ENCODE data around the gene PSMB7. TPM values are rescaled to one million over a fixed set of nuclear protein-coding genes. Genes with fewer than 3 reads are reported as not detected.
A peak's percentile ranks its signal among the peaks of the same experiment; 100 is the strongest.

PSMB7 gene
- total RNA-seq, 2 experiments from 2014 or later = 124 to 142 TPM

DNA sequence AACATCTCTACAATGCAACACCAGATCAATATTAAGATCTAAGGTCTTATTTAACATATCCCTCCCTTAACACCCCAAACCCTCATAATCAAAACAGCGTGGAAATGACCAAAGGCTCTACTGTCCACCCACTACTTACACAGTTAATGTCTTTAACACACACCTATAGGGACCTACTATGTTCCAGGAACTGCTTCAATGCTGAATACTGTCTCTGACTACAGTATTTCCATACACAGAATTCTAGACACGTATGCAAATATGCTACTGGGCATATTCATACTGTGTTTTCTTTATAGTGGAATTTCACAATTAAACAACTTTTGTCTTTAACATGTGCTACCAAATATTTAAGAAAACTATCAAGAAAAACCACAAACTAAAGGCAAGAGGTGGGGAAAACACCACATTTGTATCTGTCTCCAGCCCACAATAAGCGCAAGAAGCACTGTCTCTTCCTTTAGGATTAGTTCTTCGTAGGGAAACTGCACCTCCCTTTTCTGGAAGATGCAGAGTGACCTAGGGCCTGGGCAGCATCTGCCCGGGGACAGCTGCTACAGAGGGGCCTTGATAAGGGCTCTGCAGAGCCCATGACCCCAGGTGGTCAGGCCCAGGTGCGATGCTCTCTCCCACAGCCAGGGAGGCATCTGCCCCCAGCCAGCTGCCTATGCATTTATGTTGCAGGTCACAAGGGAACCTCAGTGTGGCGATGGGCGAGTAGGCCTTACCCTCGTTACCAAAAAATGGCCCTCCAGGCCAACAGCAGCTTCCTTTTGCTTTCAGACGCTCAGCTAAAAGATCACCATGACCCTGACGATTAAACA lies 55.2 kb downstream of the PSMB7 start:
- H3K27ac Mint-ChIP-seq = no peak overlapping the region
- H3K4me3 Mint-ChIP-seq = no peak overlapping the region
- no peaks in the 10 kb centered on the region for H3K9me3 Mint-ChIP-seq (ENCODE audit: low read depth)
- H3K36me3 Mint-ChIP-seq = peaks cover 1% of the 10 kb centered on the region
- CTCF ChIA-PET = interaction anchor here (1.8 kb wide), 1 partner anchor 233 kb away, joined by 4 read pairs; no protein-coding TSS in a partner anchor
- no peak for DNase-seq
- no peaks in the 10 kb centered on the region for H3K27me3 Mint-ChIP-seq
- no peak for ATAC-seq
- H3K4me1 Mint-ChIP-seq = peaks cover 29% of the 10 kb centered on the region

DNA sequence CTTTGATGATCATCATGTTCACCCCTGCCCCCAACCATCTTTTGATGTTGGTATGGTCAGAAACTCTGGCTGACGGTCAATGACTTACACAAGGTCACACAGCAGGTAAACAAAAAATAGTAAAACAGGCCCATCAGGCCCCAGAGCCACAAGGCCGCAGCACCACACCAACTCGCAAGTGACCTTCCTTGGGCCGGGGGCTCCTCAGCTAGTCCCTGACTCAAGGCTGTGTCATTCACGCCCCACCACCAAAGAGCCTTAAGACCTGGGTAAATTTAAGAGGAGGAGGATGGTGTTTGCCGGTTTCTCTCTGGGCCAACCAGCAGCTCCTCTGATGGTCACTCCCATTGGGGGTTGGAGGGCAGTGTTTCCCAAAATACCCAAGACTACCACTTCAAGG lies 55.8 kb downstream of the PSMB7 start:
- DNase-seq = peak; percentile 30
- no peaks in the 10 kb centered on the region for H3K27me3 Mint-ChIP-seq
- ATAC-seq = no peak
- H3K27ac Mint-ChIP-seq = no peak overlapping the region
- H3K9me3 Mint-ChIP-seq (ENCODE audit: low read depth) = no peaks in the 10 kb centered on the region
- H3K4me1 Mint-ChIP-seq = peaks cover 31% of the 10 kb centered on the region
- CTCF ChIA-PET = no interaction called here
- H3K36me3 Mint-ChIP-seq = no peaks in the 10 kb centered on the region
- no peak overlapping the region for H3K4me3 Mint-ChIP-seq

DNA sequence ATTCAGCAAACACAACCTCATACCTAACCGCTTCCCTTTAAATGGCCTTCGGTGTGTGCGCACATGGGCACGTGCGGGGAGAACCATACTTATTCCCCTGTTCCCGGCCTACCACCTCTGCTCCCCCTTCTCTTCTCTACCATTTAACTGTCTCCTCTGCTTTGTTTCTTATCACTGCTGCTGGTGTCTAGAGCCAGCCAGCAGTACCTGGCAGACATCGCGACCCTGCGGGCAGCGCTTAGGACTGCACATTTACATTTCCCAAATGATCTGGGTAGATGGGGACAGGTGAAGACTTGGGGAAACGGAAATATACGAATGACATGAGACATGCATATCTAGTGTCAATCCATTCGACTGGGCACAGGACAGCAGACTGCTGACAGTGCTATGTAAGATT lies 56.6 kb downstream of the PSMB7 start:
- H3K4me3 Mint-ChIP-seq = no peak overlapping the region
- H3K4me1 Mint-ChIP-seq = peaks cover 32% of the 10 kb centered on the region
- CTCF ChIA-PET = no interaction called here

DNA sequence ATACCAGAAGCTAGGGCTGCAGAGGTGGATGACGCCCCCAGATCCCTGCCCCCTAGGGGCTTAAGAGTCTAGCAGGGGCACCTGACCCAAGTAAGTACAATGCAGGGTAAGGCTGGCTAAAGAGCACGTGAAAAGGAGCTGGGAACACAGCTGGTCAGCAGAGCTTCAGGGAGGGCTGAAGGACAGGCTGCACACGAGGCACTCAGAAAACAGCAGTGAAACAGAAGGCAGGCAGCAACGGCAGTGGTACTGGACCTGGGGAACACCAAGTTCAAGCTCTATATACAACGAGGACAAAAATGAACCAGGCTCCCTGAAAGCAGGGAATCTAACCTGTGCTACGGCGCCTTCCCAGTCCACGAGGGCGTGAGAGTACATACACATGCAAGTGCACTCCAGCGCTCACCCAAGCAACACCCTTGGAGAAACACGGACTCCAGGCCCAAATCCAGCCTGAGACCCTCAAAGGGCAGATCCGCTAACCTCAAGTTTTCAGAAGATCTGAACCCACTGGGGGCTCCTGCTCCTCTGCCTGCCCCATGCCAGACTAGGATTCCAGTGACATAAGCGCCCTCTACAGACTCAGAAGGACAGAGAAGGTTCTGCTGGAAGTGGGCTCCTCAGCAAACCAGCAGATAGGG lies 57.4 kb downstream of the PSMB7 start:
- no peak overlapping the region for H3K4me3 Mint-ChIP-seq
- CTCF ChIA-PET = no interaction called here
- DNase-seq (peak; percentile 35), ATAC-seq (no peak)
- H3K4me1 Mint-ChIP-seq = peaks cover 32% of the 10 kb centered on the region
- H3K27me3 Mint-ChIP-seq = no peaks in the 10 kb centered on the region
- peak overlapping the region; percentile 74 for H3K27ac Mint-ChIP-seq
- H3K9me3 Mint-ChIP-seq (ENCODE audit: low read depth) = no peaks in the 10 kb centered on the region
- peaks cover 2% of the 10 kb centered on the region for H3K36me3 Mint-ChIP-seq

More for the DNA sequence above, 56.6 kb downstream of the PSMB7 start:
- Mint-ChIP-seq H3K27ac (no peak overlapping the region), H3K9me3 (ENCODE audit: low read depth) (no peaks in the 10 kb centered on the region), H3K27me3 (no peaks in the 10 kb centered on the region), H3K36me3 (no peaks in the 10 kb centered on the region)
- no peak for ATAC-seq
- DNase-seq = peak; percentile 36

DNA sequence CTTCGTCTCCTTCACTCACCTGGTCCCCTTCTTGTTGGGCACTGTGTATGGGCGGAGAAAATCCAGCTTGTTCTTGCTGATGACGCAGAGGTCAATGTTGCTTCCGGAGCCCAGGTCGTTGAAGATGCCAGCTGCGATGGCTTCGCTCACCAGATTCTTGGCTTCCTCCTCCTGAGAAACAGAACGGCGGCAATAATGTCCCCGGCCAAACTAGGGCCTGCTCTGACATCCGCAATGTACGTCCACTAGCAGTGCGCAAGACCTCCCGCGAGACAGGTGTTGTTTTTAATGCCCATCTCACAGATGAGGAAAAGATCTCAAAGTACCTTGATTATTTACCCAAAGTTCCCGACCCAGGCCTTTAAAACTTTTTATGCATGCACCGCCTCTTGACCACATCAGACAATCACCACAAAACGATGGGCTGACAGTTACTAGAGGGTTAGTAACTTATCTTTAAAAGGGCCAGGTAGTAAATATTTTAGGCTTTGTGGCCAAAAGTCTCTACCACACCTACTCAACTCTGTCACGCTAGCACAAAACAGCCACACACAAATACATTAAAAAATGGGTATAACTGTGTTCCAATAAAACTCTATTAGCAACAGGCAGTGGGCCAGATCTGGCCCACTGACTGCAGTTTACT lies 58.4 kb downstream of the PSMB7 start:
- ATAC-seq (peak; percentile 31), DNase-seq (no peak)
- Mint-ChIP-seq H3K27me3 (no peaks in the 10 kb centered on the region), H3K36me3 (peaks cover 2% of the 10 kb centered on the region), H3K4me1 (peaks cover 32% of the 10 kb centered on the region), H3K27ac (peak overlapping the region; percentile 74), H3K4me3 (peak overlapping the region; percentile 33), H3K9me3 (ENCODE audit: low read depth) (no peaks in the 10 kb centered on the region)
- CTCF ChIA-PET = no interaction called here

DNA sequence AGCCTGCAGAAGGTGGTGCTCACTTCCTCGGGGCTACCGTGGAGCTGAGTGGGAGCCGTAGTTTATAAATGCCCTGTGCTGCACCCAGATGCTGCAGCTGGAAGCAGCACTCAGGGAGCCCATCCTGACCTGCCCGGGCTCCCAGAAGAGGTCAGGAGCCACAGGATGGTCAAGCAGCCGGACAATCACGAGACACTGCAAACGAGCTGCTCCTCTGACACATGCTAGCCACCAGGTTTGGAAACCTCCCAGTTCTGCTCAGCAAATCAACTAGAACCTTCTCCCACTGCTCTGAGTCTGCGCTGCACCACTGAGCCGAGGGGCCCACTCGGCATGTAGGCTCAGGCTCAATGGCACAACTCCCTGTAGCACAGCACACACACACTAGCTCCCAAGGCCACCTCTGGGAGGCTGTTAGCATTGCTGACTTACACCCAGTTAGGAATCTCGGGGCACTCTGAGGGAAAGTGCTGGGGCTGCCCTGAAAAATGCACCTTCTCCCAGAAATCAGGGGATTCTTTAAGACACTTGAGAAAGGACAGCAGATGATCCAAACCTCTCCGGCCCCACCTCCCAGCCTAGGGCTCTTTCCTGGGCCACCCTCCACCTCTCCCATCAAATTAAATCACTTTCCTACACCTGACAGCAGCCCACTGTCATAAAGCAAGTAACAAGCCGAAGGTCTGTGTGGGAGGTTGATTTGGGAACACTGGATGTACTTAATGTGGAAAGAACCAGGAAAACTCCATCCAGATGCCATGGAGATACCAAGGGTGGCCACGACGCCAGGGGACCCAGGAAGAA lies 59.1 kb downstream of the PSMB7 start:
- no peak for ATAC-seq
- Mint-ChIP-seq H3K36me3 (peaks cover 8% of the 10 kb centered on the region), H3K9me3 (ENCODE audit: low read depth) (no peaks in the 10 kb centered on the region), H3K4me1 (peaks cover 32% of the 10 kb centered on the region), H3K4me3 (peak overlapping the region; percentile 33), H3K27ac (peak overlapping the region; percentile 34), H3K27me3 (no peaks in the 10 kb centered on the region)
- CTCF ChIA-PET = interaction anchor here (0.8 kb wide), 1 partner anchor 21 kb away, joined by 3 read pairs; no protein-coding TSS in a partner anchor
- DNase-seq = no peak

DNA sequence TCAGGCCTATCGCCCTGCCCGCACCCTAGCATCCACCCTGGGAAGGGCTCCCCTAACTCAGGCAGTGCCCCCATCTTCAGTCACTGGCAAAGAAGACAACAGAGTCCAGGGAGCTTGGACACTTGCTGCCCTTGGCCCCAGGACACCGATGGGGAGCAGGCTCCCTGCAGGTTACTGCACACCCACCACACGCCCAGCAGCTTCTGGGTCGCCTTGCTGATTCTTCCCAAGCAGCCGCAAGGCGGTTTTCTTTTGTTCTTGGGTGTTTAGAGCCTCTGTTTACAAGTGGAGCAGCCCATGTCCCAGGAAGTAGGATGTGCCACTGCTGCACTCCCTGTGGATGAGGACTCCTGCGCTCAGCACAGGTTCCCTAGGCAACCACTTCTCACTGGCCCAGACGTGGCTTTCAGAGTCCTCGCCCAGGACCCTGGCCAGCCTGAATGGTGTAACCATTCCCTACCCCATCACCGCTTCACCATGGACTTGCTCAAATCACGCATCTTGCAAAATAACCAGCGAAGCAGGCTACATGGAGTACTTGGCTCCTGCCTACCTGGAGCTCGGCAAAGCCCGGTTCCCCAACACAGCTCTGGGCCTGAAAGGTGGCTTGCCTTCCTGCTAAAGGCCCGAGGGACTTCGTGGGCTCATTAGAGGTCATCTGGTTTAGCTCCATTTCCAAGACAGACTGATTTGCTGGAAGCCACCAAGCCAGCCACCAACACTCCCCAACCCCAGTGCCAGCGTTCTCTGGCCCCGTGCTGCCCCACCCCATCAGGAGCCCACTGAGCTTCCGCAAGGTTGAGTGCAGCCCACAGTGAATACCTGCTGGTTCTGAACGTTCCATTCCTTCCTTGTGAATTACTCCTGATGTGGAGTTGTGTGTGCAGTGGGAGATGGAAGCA lies 60.0 kb downstream of the PSMB7 start:
- ATAC-seq (no peak), DNase-seq (no peak)
- no peaks in the 10 kb centered on the region for H3K9me3 Mint-ChIP-seq (ENCODE audit: low read depth)
- peaks cover 8% of the 10 kb centered on the region for H3K36me3 Mint-ChIP-seq
- no peaks in the 10 kb centered on the region for H3K27me3 Mint-ChIP-seq
- H3K27ac Mint-ChIP-seq = peak overlapping the region; percentile 8
- H3K4me3 Mint-ChIP-seq = peak overlapping the region; percentile 33
- CTCF ChIA-PET = interaction anchor here (0.8 kb wide), 1 partner anchor 22 kb away, joined by 3 read pairs; no protein-coding TSS in a partner anchor
- H3K4me1 Mint-ChIP-seq = peaks cover 32% of the 10 kb centered on the region

DNA sequence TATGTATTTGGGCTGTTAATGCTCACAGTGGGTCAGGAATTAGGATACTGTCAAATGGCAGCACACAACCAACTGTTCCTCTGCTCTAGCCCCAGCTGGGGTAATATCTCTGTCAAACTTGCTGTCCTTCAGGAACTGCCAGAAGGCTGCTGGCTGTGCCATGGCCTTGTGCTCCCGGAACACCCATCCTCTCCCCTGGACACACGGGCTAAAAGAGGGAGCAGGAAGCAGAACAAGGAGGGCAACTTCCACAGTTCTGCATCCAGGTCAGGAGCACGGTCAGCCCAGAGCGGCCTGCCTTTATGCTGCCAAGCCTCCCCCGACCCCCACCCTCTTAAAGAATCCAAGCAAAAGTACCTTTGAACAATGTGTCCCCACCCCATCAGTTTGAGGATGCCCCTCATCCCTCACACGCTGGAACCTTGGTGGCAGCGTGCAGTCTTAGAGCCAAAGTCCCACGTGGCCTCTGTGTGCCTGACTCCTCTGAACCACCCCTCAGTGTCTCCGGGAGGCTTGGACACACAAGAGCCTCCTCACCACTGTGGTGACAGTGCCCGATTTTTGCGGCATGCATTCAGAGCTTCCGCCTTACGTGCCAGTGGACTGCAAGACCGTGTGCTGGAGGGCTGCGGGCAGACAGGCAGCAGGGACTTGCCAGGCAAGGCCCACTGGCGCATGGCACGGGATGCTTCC lies 60.8 kb downstream of the PSMB7 start:
- no peak overlapping the region for H3K27ac Mint-ChIP-seq
- H3K4me1 Mint-ChIP-seq = peaks cover 31% of the 10 kb centered on the region
- H3K27me3 Mint-ChIP-seq = no peaks in the 10 kb centered on the region
- H3K9me3 Mint-ChIP-seq (ENCODE audit: low read depth) = no peaks in the 10 kb centered on the region
- peaks cover 8% of the 10 kb centered on the region for H3K36me3 Mint-ChIP-seq
- CTCF ChIA-PET = no interaction called here
- H3K4me3 Mint-ChIP-seq = no peak overlapping the region
- no peak for DNase-seq
- ATAC-seq = no peak

DNA sequence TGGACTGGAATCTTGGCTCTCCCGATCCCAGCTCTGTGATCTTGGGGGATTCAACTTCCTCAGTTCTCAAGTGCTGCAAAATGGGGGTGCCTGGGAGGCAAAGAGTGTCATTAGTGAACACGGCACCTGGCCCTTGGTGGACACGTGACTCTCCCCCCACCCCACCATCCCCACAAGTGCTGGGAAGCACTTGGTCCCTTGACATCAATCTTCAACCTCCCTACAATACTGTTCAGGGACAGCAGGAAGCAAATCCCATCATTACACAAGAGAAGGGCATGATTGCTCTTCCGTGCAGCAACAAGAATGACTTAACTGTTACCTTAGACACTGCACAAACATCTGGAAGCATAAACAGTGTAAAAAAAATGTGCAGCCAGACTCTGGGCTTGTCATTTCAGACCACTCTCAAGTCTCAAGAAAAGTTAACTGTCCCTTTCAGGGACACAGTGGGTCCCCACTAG lies 61.4 kb downstream of the PSMB7 start:
- no peak overlapping the region for H3K4me3 Mint-ChIP-seq
- DNase-seq (no peak), ATAC-seq (no peak)
- no peak overlapping the region for H3K27ac Mint-ChIP-seq
- H3K9me3 Mint-ChIP-seq (ENCODE audit: low read depth) = no peaks in the 10 kb centered on the region
- CTCF ChIA-PET = no interaction called here
- no peaks in the 10 kb centered on the region for H3K27me3 Mint-ChIP-seq
- peaks cover 8% of the 10 kb centered on the region for H3K36me3 Mint-ChIP-seq
- H3K4me1 Mint-ChIP-seq = peaks cover 31% of the 10 kb centered on the region

DNA sequence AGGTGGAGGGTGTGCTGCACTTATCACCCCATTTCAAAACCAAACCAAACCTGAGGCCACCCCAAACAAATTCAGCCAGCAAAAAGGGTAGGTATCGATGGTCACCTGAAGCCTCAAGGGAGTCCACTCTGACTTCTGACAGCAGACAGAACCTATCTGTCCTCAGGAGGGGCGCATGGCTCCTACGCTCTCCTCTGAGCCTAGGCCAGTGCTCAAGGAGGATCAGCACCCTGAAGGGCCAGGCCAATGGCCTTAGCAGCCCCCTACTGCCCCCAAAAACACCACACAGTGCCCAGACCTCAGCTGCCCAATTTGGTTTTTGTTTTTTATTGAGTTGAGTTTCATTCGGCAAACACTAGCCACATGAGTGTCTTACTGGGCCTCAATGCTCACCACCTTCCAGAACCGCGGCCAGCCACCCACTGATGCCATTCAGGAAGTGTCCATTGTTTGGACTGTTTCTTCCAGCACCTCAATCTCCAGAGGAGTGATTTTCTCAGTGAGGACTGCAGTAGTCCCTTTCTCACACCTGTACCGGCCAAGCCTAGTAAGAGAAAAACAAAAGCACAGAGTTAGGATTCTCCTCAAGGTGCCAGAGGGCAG lies 62.0 kb downstream of the PSMB7 start:
- H3K36me3 Mint-ChIP-seq = peaks cover 10% of the 10 kb centered on the region
- H3K4me3 Mint-ChIP-seq = no peak overlapping the region
- CTCF ChIA-PET = no interaction called here
- H3K4me1 Mint-ChIP-seq = peaks cover 25% of the 10 kb centered on the region
- ATAC-seq = no peak
- no peak for DNase-seq
- no peak overlapping the region for H3K27ac Mint-ChIP-seq
- no peaks in the 10 kb centered on the region for H3K27me3 Mint-ChIP-seq
- no peaks in the 10 kb centered on the region for H3K9me3 Mint-ChIP-seq (ENCODE audit: low read depth)

DNA sequence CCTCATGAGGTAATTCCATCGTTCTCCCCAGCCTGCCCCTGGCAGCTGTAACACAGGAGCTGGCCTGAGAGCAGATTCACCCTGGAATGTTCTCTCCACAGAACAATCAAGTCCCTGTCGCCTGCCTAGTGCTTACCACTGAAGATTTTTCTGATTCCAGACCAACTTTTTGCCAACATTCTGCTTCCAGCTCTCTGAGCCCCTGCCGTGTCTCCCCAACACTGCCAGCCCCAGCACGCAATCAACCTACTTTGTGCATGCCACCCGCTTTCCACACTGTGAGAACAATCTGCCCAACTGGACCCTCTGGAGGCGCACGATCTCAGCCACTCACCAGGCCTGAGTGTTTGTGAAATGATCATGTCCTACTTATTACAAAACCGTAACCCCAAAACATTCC lies 62.6 kb downstream of the PSMB7 start:
- Mint-ChIP-seq H3K9me3 (ENCODE audit: low read depth) (no peaks in the 10 kb centered on the region), H3K27me3 (no peaks in the 10 kb centered on the region), H3K4me1 (peaks cover 18% of the 10 kb centered on the region), H3K4me3 (no peak overlapping the region), H3K36me3 (peaks cover 10% of the 10 kb centered on the region), H3K27ac (no peak overlapping the region)
- CTCF ChIA-PET = no interaction called here
- ATAC-seq (no peak), DNase-seq (no peak)

Data from activated CD8-positive, alpha-beta memory T cell treated with anti-CD3 and anti-CD28 coated beads, Interleukin-2, amount 10 ng/mL, durations not matched to agents 7 days and 5 days (primary cell).